DND-41 (cell line): ENCODE data around the gene NR2E1.

Experiments used
- ATAC-seq: fragments of 200-7000 bp; cut with Tn5 transposase; 3 replicates; pipeline ENCODE4 v1.9.1; 2021; ENCODE audit warnings: low read depth; ENCODE audit not compliant: insufficient read depth
- DNase-seq: peaks from one replicate; pipeline ENCODE4 v3.0.0-alpha.2; 2020
- H2AFZ ChIP-seq: 2 replicates; pipeline ENCODE4 v1.6.0; 2012; ENCODE audit warnings: low read depth, low read length
- H3K27ac ChIP-seq: 2 replicates; pipeline ENCODE4 v1.5.1; 2012; ENCODE audit warnings: low read length, inconsistent platforms
- H3K27me3 ChIP-seq: fragments of 200-600 bp; sonication (generic); 2 replicates; pipeline ENCODE4 v1.6.0; 2012; ENCODE audit warnings: low read length, mild to moderate bottlenecking, inconsistent platforms; ENCODE audit not compliant: insufficient read depth, poor library complexity
- H3K36me3 ChIP-seq: 2 replicates; pipeline ENCODE4 v1.5.1; 2012; ENCODE audit warnings: low read length, inconsistent platforms; ENCODE audit not compliant: insufficient read depth
- H3K4me1 ChIP-seq: 2 replicates; pipeline ENCODE4 v1.5.1; 2012; ENCODE audit warnings: mild to moderate bottlenecking, low read length; ENCODE audit not compliant: insufficient read depth
- H3K4me2 ChIP-seq: 2 replicates; pipeline ENCODE4 v1.6.0; 2012; ENCODE audit warnings: mild to moderate bottlenecking, moderate library complexity, low read length, inconsistent platforms; ENCODE audit not compliant: insufficient read depth
- H3K4me3 ChIP-seq, 2 experiments: fragments of 200-600 bp in 1 of 2; shearing (Covaris generic) in 1 of 2; 2 replicates each; pipeline ENCODE4 v1.5.1; 2012 to 2016; ENCODE audit warnings: inconsistent platforms in 2 of 2, low read length in 2 of 2, mild to moderate bottlenecking in 2 of 2, low read depth in 1 of 2, moderate library complexity in 1 of 2
- H3K79me2 ChIP-seq: 2 replicates; pipeline ENCODE4 v1.6.0; 2012; ENCODE audit warnings: low read length, inconsistent platforms; ENCODE audit not compliant: insufficient read depth
- H3K9ac ChIP-seq: 2 replicates; pipeline ENCODE4 v1.6.0; 2012; ENCODE audit warnings: low read depth, mild to moderate bottlenecking, inconsistent platforms, low read length, moderate library complexity
- H3K9me3 ChIP-seq: 2 replicates; pipeline ENCODE4 v1.5.1; 2012; ENCODE audit warnings: low read length, moderate library complexity, mild to moderate bottlenecking, inconsistent platforms; ENCODE audit not compliant: insufficient read depth, severe bottlenecking
- H4K20me1 ChIP-seq: 2 replicates; pipeline ENCODE4 v1.6.0; 2012; ENCODE audit warnings: low read length; ENCODE audit not compliant: insufficient read depth
- CTCF ChIP-seq: IDR thresholded peaks from 2 replicates; pipeline ENCODE4 v1.5.1; 2012; ENCODE audit warnings: borderline replicate concordance, low read length, moderate library complexity, mild to moderate bottlenecking; ENCODE audit not compliant: poor library complexity, severe bottlenecking; ENCODE audit errors: extremely low read depth
- EZH2 ChIP-seq: IDR thresholded peaks from 3 replicates; pipeline ENCODE4 v1.6.1; 2012; ENCODE audit warnings: borderline replicate concordance, low read depth, mild to moderate bottlenecking, moderate library complexity, low read length, inconsistent platforms; ENCODE audit not compliant: severe bottlenecking

Gene NR2E1

GRCh38 chr6:108167449-108168089 is 1.7 kb downstream of the NR2E1 start:
- Histone ChIP-seq H2AFZ (no peak overlapping the region), H3K4me3 (no peak overlapping the region)

GRCh38 chr6:108168090-108168463 is 2.3 kb downstream of the NR2E1 start:
- Histone ChIP-seq H3K79me2 (no peaks in the 10 kb centered on the region), H3K4me1 (no peaks in the 10 kb centered on the region), H4K20me1 (no peaks in the 10 kb centered on the region), H2AFZ (no peak overlapping the region), H3K36me3 (no peaks in the 10 kb centered on the region), H3K9ac (no peak overlapping the region), H3K27ac (no peak overlapping the region), H3K9me3 (no peaks in the 10 kb centered on the region), H3K27me3 (no peaks in the 10 kb centered on the region), H3K4me3 (no peak overlapping the region), H3K4me2 (no peak overlapping the region)
- no peak for ATAC-seq
- no peak for DNase-seq
- TF ChIP-seq EZH2 (no peak), CTCF (no peak)

More at GRCh38 chr6:108167449-108168089, 1.7 kb downstream of the NR2E1 start:
- Histone ChIP-seq H3K27ac (no peak overlapping the region), H4K20me1 (no peaks in the 10 kb centered on the region), H3K27me3 (no peaks in the 10 kb centered on the region), H3K9me3 (no peaks in the 10 kb centered on the region), H3K36me3 (no peaks in the 10 kb centered on the region), H3K79me2 (no peaks in the 10 kb centered on the region), H3K9ac (no peak overlapping the region), H3K4me2 (no peak overlapping the region), H3K4me1 (no peaks in the 10 kb centered on the region)
- DNase-seq (no peak), ATAC-seq (no peak)
- TF ChIP-seq EZH2 (no peak), CTCF (no peak)

- Histone ChIP-seq H3K36me3 (no peaks in the 10 kb centered on the region), H4K20me1 (no peaks in the 10 kb centered on the region), H3K27ac (no peak overlapping the region), H3K4me3 (no peak overlapping the region), H3K27me3 (no peaks in the 10 kb centered on the region), H3K9ac (no peak overlapping the region), H3K4me2 (no peak overlapping the region), H3K4me1 (no peaks in the 10 kb centered on the region), H3K9me3 (no peaks in the 10 kb centered on the region), H2AFZ (no peak overlapping the region), H3K79me2 (no peaks in the 10 kb centered on the region)
- ATAC-seq (no peak), DNase-seq (no peak)
- TF ChIP-seq CTCF (no peak), EZH2 (no peak)
Measured at GRCh38 chr6:108168501-108169463, 3.0 kb downstream of the NR2E1 start.
